Activated CD4-positive, alpha-beta T cell treated with anti-CD3 and anti-CD28 coated beads for 4 hours (primary cell): Measurements from ENCODE around the gene TMSB4X.
A peak's percentile ranks its signal among the peaks of the same experiment; 100 is the strongest.
"Not testable (repeated sequence)": the region's sequence is repeated elsewhere in the genome, so short reads cannot be mapped to it uniquely, and the experiment has no call there.

Source experiments
- DNase-seq, 2 donors: peaks; one replicate each; pipeline ENCODE4 v3.0.0-alpha.2; 2020

Gene TMSB4X

GRCh38 chrX:12955882-12956703 lies 18.8 kb upstream of the TMSB4X start:
- DNase-seq, result peak; percentile 50 to 57

- DNase-seq, result peak; percentile 56 to 64
These were observed 18.0 kb upstream of the TMSB4X start for GRCh38 chrX:12956704-12957534.

- DNase-seq, result no peak
These were observed 16.9 kb upstream of the TMSB4X start for GRCh38 chrX:12958059-12958458.

GRCh38 chrX:12958461-12958860 lies 16.4 kb upstream of the TMSB4X start:
- DNase-seq, result no peak

- DNase-seq, result no peak
These were observed 13.7 kb upstream of the TMSB4X start for GRCh38 chrX:12961196-12961718.

- DNase-seq, result no peak
These were observed 12.8 kb upstream of the TMSB4X start for GRCh38 chrX:12962041-12962504.

- not testable (repeated sequence) for DNase-seq
These were observed 11.6 kb upstream of the TMSB4X start for GRCh38 chrX:12963210-12963850.

- no peak for DNase-seq
These were observed 9.6 kb upstream of the TMSB4X start for GRCh38 chrX:12965131-12965940.

GRCh38 chrX:12966151-12966550 lies 8.8 kb upstream of the TMSB4X start:
- DNase-seq, result no peak

GRCh38 chrX:12967711-12968465 lies 7.0 kb upstream of the TMSB4X start:
- no peak for DNase-seq

GRCh38 chrX:12970691-12971202 lies 4.2 kb upstream of the TMSB4X start:
- DNase-seq, result peak; percentile 49 to 53

GRCh38 chrX:12971282-12972003 lies 3.5 kb upstream of the TMSB4X start:
- no peak for DNase-seq

- no peak for DNase-seq
These were observed 2.7 kb upstream of the TMSB4X start for GRCh38 chrX:12972243-12972642.

GRCh38 chrX:12972878-12973560 lies 1.9 kb upstream of the TMSB4X start:
- DNase-seq, result no peak

GRCh38 chrX:12973561-12974304 lies 1.2 kb upstream of the TMSB4X start:
- DNase-seq, result peak; percentile 45 to 52

- peak in 1 of 2 donors; percentile 40 for DNase-seq
These were observed 560 bp upstream of the TMSB4X start for GRCh38 chrX:12974305-12974795.

- no peak for DNase-seq
These were observed 708 bp downstream of the TMSB4X start for GRCh38 chrX:12975670-12975965.

- DNase-seq, result no peak
These were observed 1.2 kb downstream of the TMSB4X start for GRCh38 chrX:12975991-12976558.
